Activated CD8-positive, alpha-beta memory T cell treated with anti-CD3 and anti-CD28 coated beads, Interleukin-2, amount 10 ng/mL, durations not matched to agents 7 days and 5 days (primary cell): ENCODE data around the gene WASF2. TPM values are rescaled to one million over a fixed set of nuclear protein-coding genes. Genes with fewer than 3 reads are reported as not detected.
"Not testable (repeated sequence)": the region's sequence is repeated elsewhere in the genome, so short reads cannot be mapped to it uniquely, and the experiment has no call there.

Experiments used
- ATAC-seq: fragments of 150-1000 bp; cut with Tn5 transposase; one replicate; pipeline ENCODE4 v1.10.0; 2021; ENCODE audit warnings: moderate library complexity
- CTCF ChIA-PET: fragments of 350-600 bp; sonication (Branson Sonifier 250); formaldehyde crosslinking; loops from one replicate; lab custom pipeline; 2021; ENCODE audit warnings: antibody characterized with exemption; lab: Charles Lee
- DNase-seq: peaks from one replicate; pipeline ENCODE4 v3.0.0-alpha.2; 2020
- H3K27ac Mint-ChIP-seq: one replicate; pipeline ENCODE4 v1.8.0; 2021; ENCODE audit warnings: mild to moderate bottlenecking, mixed read lengths
- H3K27me3 Mint-ChIP-seq: one replicate; pipeline ENCODE4 v1.8.0; 2021; ENCODE audit warnings: mixed read lengths
- H3K36me3 Mint-ChIP-seq: one replicate; pipeline ENCODE4 v1.8.0; 2021; ENCODE audit warnings: mild to moderate bottlenecking, mixed read lengths
- H3K4me1 Mint-ChIP-seq: one replicate; pipeline ENCODE4 v1.8.0; 2021; ENCODE audit warnings: mixed read lengths
- H3K4me3 Mint-ChIP-seq: one replicate; pipeline ENCODE4 v1.8.0; 2021; ENCODE audit warnings: mild to moderate bottlenecking, moderate library complexity, mixed read lengths
- H3K9me3 Mint-ChIP-seq: one replicate; pipeline ENCODE4 v1.8.0; 2022; ENCODE audit warnings: low read depth, mixed read lengths
- total RNA-seq, 2 experiments: library from RNA; stranded (reverse); gene quantifications; one replicate each; pipeline ENCODE4 v1.2.3, GENCODE V29; 2021

Gene WASF2
- total RNA-seq, 2 experiments from 2014 or later, result 113 to 117 TPM

- H3K9me3 Mint-ChIP-seq, ATAC-seq, H3K27me3 Mint-ChIP-seq, H3K36me3 Mint-ChIP-seq, H3K4me1 Mint-ChIP-seq, CTCF ChIA-PET, DNase-seq, H3K27ac Mint-ChIP-seq, H3K4me3 Mint-ChIP-seq: not testable (repeated sequence)
Measured at GRCh38 chr1:27501159-27501558, 11.2 kb upstream of the WASF2 start.

DNA sequence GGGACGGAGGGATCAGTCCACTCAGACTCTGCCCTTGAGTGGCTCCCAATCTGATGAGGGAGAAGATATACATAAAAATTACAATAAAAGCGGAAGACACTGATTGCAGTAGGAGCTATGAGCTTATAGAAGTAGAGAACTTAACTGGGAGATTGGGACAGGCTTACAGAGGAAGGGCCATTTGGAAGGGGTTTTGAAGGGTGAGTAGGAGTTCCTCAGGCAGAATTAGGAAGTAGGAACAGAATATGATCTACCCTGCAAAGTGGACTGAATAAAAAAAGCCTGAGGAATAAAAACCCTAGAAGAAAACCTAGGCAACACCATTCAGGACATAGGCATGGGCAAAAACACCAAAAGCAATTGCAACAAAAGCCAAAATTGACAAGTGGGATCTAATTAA is 9.2 kb upstream of the WASF2 start:
- H3K36me3 Mint-ChIP-seq, result no peaks in the 10 kb centered on the region
- CTCF ChIA-PET, result no interaction called here
- no peaks in the 10 kb centered on the region for H3K9me3 Mint-ChIP-seq
- H3K4me1 Mint-ChIP-seq, result no peaks in the 10 kb centered on the region
- no peak for ATAC-seq
- no peak overlapping the region for H3K27ac Mint-ChIP-seq
- no peak overlapping the region for H3K4me3 Mint-ChIP-seq
- no peak for DNase-seq
- peaks cover 6% of the 10 kb centered on the region for H3K27me3 Mint-ChIP-seq

GRCh38 chr1:27496604-27497155 is 6.7 kb upstream of the WASF2 start:
- Mint-ChIP-seq H3K4me3 (no peak overlapping the region), H3K9me3 (no peaks in the 10 kb centered on the region), H3K27me3 (peaks cover 6% of the 10 kb centered on the region), H3K4me1 (peaks cover 8% of the 10 kb centered on the region), H3K27ac (no peak overlapping the region), H3K36me3 (no peaks in the 10 kb centered on the region)
- CTCF ChIA-PET, result no interaction called here
- DNase-seq (no peak), ATAC-seq (no peak)

DNA sequence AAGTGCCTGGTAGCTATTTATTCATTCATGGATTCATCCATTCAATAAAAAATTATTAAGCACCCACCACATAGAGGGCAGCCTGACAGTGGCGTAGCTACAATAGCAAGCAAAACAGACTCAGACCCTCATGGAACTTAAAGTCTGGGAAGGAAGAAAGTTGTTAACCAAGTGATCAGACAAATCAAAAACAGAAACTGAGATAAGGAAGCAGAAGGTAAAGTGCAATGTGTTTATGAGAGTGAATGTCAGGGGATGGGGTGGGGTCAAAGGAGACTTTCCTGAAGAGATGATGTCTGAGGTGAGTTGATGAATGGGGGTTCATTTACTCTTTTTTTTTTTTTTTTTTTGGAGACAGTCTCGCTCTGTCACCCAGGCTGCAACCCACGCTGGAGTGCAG is 2.8 kb upstream of the WASF2 start:
- ATAC-seq (no peak), DNase-seq (no peak)
- Mint-ChIP-seq H3K4me1 (peaks cover 28% of the 10 kb centered on the region), H3K9me3 (no peaks in the 10 kb centered on the region), H3K27me3 (peaks cover 6% of the 10 kb centered on the region), H3K4me3 (no peak overlapping the region), H3K36me3 (no peaks in the 10 kb centered on the region), H3K27ac (no peak overlapping the region)
- CTCF ChIA-PET, result interaction anchor here (0.9 to 1.4 kb wide), 3 partner anchors 29 to 76 kb away, joined by 3 to 4 read pairs (median 3); no protein-coding TSS in a partner anchor

- DNase-seq (no peak), ATAC-seq (no peak)
- Mint-ChIP-seq H3K27ac (peak overlapping the region; percentile 50), H3K36me3 (no peaks in the 10 kb centered on the region), H3K4me1 (peaks cover 29% of the 10 kb centered on the region), H3K9me3 (no peaks in the 10 kb centered on the region), H3K27me3 (peaks cover 6% of the 10 kb centered on the region), H3K4me3 (no peak overlapping the region)
- CTCF ChIA-PET, result interaction anchor here (0.9 to 2.1 kb wide), 5 partner anchors 29 to 77 kb away, joined by 3 to 9 read pairs (median 3); no protein-coding TSS in a partner anchor
Measured at GRCh38 chr1:27491748-27492700, 2.1 kb upstream of the WASF2 start.

GRCh38 chr1:27489501-27489972 is 430 bp downstream of the WASF2 start:
- peak overlapping the region; percentile 90 for H3K27ac Mint-ChIP-seq

DNA sequence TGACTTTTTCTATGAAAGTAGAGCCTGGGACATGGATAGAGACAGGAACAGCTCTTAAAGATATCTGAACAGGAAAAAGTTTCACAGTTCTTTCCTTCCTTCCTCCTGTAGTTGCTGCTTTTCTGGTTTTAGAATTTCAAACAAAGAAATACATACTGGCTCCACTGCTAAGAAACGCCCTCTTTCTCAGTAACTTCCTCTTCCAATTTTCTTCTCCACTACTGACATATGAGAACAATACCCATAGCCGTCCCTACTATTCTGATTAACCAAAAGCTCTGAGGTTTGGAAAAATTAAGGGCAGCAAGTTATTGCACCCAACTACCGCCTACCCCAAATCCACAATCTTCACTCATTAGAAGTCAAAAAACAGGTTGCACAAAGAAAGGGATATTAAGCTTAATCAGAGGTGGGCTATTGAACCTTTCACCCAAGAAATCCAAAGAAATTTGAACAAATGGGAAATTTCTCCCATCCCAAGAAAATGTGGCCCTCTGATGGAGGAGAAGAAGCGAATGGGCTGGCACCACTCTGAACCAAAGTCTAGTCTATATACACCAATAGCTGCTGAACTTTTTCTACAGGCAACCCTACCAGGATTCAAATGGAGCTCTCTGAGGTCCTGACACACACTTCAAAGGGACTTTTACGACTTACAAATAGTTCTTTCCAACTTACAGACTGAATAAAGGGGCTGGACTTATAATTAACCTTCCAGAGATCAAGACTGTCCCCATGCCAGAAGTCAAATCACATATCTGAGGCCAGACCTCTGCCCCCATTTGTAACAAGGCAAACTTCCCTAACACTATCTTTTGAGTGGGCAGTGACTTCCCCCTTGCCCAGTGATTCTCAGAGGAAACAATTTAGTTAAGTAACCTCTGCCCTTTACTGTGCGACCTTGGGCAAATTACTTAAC is 1.7 kb downstream of the WASF2 start:
- CTCF ChIA-PET, result interaction anchor here (0.6 to 1.3 kb wide), 6 partner anchors 35 to 72 kb away, joined by 3 to 6 read pairs (median 4); no protein-coding TSS in a partner anchor
- Mint-ChIP-seq H3K36me3 (peaks cover 8% of the 10 kb centered on the region), H3K9me3 (no peaks in the 10 kb centered on the region), H3K27me3 (no peaks in the 10 kb centered on the region), H3K4me1 (peaks cover 38% of the 10 kb centered on the region), H3K27ac (peak overlapping the region; percentile 90), H3K4me3 (peak overlapping the region; percentile 96)
- no peak for DNase-seq
- ATAC-seq, result no peak

More at GRCh38 chr1:27489501-27489972, 430 bp downstream of the WASF2 start:
- H3K9me3 Mint-ChIP-seq, result no peaks in the 10 kb centered on the region
- H3K4me3 Mint-ChIP-seq, result peak overlapping the region; percentile 96
- no peaks in the 10 kb centered on the region for H3K27me3 Mint-ChIP-seq
- CTCF ChIA-PET, result interaction anchor here (1.0 to 2.3 kb wide), 10 partner anchors 34 to 173 kb away, joined by 3 to 15 read pairs (median 5); no protein-coding TSS in a partner anchor
- H3K4me1 Mint-ChIP-seq, result peaks cover 31% of the 10 kb centered on the region
- peak; percentile 3 for ATAC-seq
- peaks cover 3% of the 10 kb centered on the region for H3K36me3 Mint-ChIP-seq
- DNase-seq, result no peak

DNA sequence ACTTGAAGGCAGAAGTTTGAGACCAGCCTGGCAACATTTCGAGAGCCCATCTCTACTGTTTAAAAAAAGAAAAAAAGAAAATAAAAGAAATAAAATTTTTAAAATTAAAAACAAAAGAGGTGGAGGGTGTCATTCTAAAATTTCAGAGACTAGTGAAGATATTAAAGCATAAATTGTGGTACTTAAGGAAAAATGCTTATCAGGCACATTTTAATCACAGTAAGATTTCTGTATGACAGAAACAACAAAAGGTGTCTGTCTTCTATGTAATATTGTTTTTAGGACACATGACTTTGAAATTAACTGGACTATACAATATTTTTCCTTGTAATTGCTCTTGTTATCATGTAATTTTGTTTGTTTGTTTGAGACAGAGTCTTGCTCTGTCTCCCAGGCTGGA is 4.6 kb downstream of the WASF2 start:
- no peak for ATAC-seq
- no peak overlapping the region for H3K27ac Mint-ChIP-seq
- no peaks in the 10 kb centered on the region for H3K9me3 Mint-ChIP-seq
- peaks cover 10% of the 10 kb centered on the region for H3K36me3 Mint-ChIP-seq
- no peaks in the 10 kb centered on the region for H3K27me3 Mint-ChIP-seq
- H3K4me3 Mint-ChIP-seq, result no peak overlapping the region
- DNase-seq, result no peak
- H3K4me1 Mint-ChIP-seq, result peaks cover 40% of the 10 kb centered on the region
- CTCF ChIA-PET, result no interaction called here

DNA sequence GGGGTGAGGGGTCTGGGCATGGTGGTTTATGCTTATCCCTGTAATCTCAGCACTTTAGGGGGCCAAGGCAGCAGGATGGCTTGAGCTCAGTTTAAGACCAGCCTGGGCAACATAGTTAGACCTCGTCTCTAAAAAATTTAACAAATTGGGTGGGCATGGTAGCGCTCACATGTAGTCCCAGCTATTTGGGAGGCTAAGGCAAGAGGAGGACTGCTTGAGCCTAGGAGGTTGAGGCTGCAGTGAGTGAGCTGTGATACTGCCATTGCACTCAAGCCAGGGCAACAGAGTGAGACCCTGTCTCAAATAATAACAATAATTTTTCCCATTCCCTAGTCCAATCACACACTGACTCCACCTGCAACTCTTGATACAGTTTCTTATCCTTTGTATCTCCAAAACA is 6.3 kb downstream of the WASF2 start:
- H3K4me3 Mint-ChIP-seq, result no peak overlapping the region

DNA sequence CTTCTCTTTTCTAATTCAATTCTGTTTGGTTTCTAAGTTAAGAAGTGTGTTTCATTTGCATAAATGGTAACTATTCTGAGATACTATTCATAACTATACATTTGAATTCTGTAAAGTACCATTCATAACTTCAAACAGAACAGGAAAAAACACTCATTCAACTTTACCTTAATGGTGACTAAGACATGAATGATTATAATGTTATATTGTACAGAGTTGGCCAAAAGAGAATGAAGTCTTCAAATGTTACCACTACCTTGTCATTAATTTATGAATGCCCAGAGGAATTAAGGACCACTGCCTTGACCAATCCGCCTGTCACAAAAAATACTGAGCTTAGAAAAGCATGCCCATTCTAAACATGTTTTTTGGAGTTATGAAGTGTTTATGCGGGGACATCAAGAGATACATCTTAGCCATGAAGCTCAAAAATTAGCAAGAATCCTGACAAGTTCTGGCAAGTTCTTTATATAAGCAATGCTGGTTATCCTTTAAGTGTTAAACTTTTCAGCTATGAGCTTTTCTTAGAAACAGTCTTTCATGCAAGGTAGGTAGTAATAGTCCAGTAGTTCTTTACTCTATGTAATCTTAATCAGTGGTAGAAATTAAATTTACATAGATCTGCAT is 7.9 kb downstream of the WASF2 start:
- ATAC-seq (no peak), DNase-seq (no peak)
- Mint-ChIP-seq H3K9me3 (no peaks in the 10 kb centered on the region), H3K27ac (peak overlapping the region; percentile 26), H3K27me3 (no peaks in the 10 kb centered on the region), H3K36me3 (peaks cover 20% of the 10 kb centered on the region), H3K4me1 (peaks cover 39% of the 10 kb centered on the region), H3K4me3 (no peak overlapping the region)
- CTCF ChIA-PET, result interaction anchor here (1.5 kb wide), 1 partner anchor 12 kb away, joined by 6 read pairs; no protein-coding TSS in a partner anchor

More for the DNA sequence above, 6.3 kb downstream of the WASF2 start:
- DNase-seq (no peak), ATAC-seq (no peak)
- no peak overlapping the region for H3K27ac Mint-ChIP-seq
- H3K9me3 Mint-ChIP-seq, result no peaks in the 10 kb centered on the region
- H3K27me3 Mint-ChIP-seq, result no peaks in the 10 kb centered on the region
- CTCF ChIA-PET, result no interaction called here
- H3K36me3 Mint-ChIP-seq, result peaks cover 15% of the 10 kb centered on the region
- peaks cover 41% of the 10 kb centered on the region for H3K4me1 Mint-ChIP-seq

DNA sequence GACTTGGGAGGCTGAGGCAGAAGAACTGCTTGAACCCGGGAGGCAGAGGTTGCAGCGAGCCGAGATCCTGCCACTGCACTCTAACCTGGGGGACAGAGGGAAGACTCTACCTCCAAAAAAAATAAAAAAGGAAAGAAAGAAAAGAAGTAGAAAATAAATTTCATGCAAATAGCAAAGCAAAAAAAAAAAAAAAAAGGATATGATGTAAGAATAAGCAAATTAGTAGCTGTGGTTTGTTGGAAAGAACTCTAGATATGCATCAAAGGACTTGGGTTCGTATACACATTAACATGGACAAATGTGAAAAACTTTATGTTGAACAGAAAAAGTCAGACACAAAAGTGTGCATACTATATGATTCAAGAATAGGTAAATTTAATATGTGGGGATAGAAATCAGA is 11.9 kb downstream of the WASF2 start:
- Mint-ChIP-seq H3K27ac (no peak overlapping the region), H3K4me3 (no peak overlapping the region), H3K27me3 (no peaks in the 10 kb centered on the region), H3K36me3 (peaks cover 17% of the 10 kb centered on the region), H3K9me3 (no peaks in the 10 kb centered on the region), H3K4me1 (peaks cover 53% of the 10 kb centered on the region)
- CTCF ChIA-PET, result interaction anchor here (1.4 kb wide), 1 partner anchor 13 kb away, joined by 4 read pairs; no protein-coding TSS in a partner anchor
- DNase-seq, result no peak
- no peak for ATAC-seq

DNA sequence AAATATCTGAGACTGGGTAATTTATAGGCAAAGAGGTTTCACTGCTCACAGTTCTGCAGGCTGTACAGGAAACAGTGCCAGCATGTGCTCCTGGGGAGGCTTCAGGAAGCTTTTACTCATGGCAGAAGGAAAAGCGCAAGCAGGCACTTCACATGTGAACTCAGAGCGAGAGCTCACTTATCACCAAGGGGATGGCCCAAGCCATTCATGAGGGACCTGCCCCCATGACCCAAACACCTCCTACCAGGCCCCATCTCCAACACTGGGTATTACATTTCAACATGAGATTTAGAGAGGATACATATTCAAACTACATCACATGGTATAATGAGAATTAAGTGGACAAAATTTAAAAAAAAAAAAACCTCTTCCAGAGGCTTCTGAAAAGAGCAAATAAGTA is 13.7 kb downstream of the WASF2 start:
- H3K27me3 Mint-ChIP-seq, result no peaks in the 10 kb centered on the region
- peaks cover 23% of the 10 kb centered on the region for H3K36me3 Mint-ChIP-seq
- CTCF ChIA-PET, result no interaction called here
- no peak overlapping the region for H3K27ac Mint-ChIP-seq
- no peak overlapping the region for H3K4me3 Mint-ChIP-seq
- H3K9me3 Mint-ChIP-seq, result no peaks in the 10 kb centered on the region
- no peak for DNase-seq
- ATAC-seq, result no peak
- peaks cover 44% of the 10 kb centered on the region for H3K4me1 Mint-ChIP-seq
